ENCODE results near the gene KAZN.

Gene KAZN

DNA sequence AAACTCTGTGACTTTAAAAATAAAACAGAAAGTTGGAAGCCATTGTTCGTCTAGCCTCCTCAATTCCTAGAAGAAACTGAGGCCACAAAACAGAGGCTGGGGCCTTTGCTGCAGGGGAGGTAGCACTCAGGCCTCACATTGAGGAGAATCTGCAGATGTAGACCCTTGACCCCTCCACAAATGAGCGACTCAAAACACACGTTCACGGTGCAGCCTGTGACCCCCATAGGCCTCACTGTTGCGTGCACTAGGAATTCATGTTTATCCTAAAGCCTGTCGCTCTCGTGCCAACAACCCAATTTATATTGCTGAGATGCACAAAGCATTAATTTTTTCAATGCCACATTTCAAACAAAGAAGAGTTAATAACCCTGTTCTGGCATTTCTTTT is 560.7 kb downstream of the KAZN start:
- DNase-seq (ENCODE audit: low read depth): no peak

- DNase-seq (ENCODE audit: low read depth): no peak
Measured at GRCh38 chr1:15160626-15161025, 562.1 kb downstream of the KAZN start.

DNA sequence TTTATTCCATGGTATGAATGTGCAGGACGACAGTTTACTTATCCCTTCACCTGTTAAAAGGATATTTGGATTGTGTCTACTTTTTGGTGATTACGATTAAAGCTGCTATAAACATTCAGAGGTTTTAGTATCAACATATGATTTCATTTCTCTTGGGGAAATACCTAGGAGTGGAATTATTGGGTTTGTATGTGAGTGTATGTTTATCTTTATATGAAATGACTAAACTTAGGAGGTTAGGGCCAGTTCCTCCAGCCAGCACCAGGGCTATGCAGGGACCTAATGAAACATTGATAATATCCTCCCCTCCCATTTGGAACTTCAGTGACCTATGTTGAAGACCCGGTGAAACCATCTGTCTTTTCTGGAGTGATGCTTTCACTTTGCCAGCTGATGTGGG is 568.9 kb downstream of the KAZN start:
- DNase-seq (ENCODE audit: low read depth): no peak
